GM13976 (cell line): Measurements from ENCODE around the gene GNL3.

Source experiments
- DNase-seq: peaks from one replicate; pipeline ENCODE4 v3.0.0; 2012; ENCODE audit warnings: low spot score
- in situ Hi-C: fragments of 300-500 bp; cut with MboI; formaldehyde crosslinking; loops from one replicate; pipeline ENCODE4 v1.12.0; 2022; ENCODE audit warnings: low sequenced_read_pairs, mixed read lengths, inconsistent platforms; ENCODE audit not compliant: unreplicated experiment
- TF ChIP-seq, protein P1 (sequence below): IDR thresholded peaks from 2 replicates; pipeline ENCODE4 v1.5.1; 2012; ENCODE audit warnings: borderline replicate concordance, mild to moderate bottlenecking; ENCODE audit not compliant: insufficient read depth; ENCODE audit errors: extremely low read depth, missing control alignments, control extremely low read depth

Gene GNL3

DNA sequence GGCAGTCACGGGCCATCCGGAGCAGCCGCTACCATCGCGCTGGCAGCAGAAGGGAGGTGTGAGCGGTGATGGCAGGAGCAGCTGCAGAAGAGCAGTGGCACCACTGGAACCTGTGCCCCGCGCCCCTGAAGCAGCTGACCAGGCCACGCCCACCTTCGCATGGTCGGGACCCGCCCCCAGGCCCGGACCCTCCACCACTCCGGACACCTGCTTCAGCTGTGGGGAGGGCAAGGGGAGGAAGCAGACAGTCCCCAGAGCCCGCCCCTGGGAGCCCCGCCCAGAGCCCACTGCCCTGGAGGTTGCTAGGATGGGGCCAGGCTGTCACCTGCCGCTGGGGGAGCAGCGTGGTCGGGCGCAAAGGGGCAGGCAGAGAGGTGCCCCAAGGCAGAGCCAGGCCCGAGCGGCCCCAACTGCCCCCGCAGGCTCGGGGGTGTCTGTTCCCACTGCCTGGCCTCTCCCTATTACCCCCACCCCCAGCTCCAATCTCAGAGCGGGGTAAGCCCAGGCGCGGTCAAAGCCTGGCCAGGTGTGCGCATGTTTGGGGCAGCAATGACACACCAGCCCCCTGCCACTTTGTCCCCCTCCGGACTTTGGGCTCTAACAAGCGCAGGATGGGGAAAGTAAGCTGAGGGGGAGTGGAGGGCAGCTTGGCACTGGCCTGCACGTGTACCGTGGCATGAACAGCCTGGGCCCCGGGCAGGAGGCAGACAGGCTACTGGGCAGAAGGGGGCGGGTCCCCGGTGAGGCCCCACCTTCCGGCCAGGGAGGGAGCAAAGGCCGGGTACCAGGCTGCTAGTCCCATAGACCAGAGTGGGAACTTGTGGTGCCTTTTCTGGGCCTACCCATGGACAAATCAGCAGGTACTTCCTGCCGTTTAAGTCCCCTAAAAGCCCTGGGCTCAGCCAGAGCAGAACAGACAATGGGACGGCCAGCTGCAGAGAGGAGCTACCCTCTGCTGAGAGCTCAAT is 28.8 kb downstream of the GNL3 start:
- in situ Hi-C loops, result no loop called here
- DNase-seq, result no peak
- TF ChIP-seq, protein P1, sequence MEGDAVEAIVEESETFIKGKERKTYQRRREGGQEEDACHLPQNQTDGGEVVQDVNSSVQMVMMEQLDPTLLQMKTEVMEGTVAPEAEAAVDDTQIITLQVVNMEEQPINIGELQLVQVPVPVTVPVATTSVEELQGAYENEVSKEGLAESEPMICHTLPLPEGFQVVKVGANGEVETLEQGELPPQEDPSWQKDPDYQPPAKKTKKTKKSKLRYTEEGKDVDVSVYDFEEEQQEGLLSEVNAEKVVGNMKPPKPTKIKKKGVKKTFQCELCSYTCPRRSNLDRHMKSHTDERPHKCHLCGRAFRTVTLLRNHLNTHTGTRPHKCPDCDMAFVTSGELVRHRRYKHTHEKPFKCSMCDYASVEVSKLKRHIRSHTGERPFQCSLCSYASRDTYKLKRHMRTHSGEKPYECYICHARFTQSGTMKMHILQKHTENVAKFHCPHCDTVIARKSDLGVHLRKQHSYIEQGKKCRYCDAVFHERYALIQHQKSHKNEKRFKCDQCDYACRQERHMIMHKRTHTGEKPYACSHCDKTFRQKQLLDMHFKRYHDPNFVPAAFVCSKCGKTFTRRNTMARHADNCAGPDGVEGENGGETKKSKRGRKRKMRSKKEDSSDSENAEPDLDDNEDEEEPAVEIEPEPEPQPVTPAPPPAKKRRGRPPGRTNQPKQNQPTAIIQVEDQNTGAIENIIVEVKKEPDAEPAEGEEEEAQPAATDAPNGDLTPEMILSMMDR, result no peak

DNA sequence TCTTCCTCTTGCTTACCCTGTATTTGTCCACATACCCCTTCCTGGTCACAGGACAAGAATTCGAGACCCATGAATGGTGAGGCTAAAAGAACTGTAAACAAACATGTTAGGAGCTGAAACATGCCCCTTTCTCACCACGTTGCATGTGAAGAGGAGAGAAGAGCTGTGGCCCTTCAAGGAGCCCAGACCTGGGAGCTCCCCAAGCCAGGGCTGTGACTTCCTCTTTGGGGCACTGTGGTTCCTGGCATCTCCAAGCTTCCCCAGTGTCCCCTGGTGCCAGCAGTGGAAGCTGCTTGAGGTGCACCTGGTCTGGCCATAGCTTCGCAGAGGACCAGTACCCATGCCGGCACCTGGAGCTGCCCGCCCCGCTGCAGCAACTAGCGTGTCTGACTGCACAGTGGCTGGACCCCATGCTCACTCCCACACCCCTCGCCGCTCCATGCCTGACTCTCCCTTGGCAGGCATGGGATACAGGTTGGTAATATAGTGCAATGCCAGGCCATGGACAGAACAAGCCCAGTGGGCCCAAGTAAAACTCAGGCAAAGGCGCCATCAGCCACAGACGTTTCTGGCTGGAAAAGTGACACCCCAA is 30.0 kb downstream of the GNL3 start:
- TF ChIP-seq, protein P1, result no peak
- in situ Hi-C loops, result no loop called here

DNA sequence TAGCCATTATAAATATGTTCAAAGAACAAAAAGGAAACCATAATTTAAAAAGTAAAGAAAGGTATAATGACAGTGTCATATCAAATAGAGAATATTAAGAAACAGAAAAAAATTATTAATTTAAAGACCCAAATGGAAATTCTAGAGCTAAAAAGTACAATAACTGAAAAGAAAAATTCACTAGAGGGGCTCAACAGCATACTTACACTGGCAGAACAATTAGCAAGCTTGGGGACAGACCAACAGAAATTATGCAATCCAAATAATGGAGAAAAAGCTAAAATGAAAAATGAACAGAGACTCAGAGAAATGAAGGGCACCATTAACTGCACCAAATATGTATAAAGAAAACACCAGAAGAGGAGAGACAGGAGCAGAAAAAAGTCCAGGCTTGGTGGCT is 33.8 kb downstream of the GNL3 start:
- in situ Hi-C loops, result no loop called here
- DNase-seq, result no peak
- TF ChIP-seq, protein P1, result no peak

More for the DNA sequence above, 30.0 kb downstream of the GNL3 start:
- no peak for DNase-seq

DNA sequence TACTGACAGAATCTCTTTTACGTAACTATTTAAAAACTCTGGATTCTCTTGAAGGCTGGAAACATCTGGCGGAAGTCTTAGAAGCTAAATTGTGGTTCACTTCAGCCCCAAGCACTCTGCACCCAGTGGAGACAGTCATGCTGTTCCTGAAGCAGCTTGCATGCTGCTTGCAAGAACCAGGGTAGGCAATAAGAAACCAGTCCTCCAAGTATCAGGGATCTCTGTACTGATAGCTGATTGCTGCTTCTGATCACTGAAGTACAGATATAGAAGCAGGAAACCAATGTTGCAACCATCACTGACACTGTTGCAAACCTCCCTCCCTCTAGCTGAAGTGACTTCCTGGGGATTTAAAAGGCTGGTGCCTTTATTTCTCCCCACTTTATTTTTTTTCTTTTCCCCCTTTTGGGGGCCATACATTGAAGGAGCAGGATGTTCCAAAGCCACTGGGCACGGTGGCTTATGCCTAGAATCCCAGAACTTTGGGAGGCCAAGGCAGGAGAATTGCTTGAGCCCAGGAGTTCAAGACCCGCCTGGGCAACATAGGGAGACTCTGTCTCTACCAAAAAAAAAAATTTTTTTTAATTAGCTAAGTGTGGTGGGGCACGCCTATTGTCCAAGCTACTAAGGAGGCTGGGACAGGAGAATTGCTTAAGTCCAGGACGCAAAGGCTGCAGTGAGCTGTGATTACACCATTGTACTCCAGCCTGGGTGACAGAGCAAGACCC is 35.3 kb downstream of the GNL3 start:
- in situ Hi-C loops, result no loop called here
- TF ChIP-seq, protein P1, result no peak
- no peak for DNase-seq

DNA sequence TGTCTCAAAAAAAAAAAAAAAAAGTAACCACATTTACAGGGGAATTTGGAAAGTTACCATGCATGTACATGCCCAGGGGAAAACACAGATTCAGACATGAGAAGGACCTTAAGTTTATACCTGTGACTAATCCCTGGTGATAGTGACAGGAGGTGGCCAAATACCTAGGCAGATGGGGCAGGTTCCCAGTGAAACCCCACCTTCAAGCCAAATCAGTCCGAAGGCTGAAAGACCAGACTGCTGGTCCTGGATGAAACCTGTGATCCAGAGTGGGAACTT is 35.8 kb downstream of the GNL3 start:
- TF ChIP-seq, protein P1, result no peak
- in situ Hi-C loops, result no loop called here
- DNase-seq, result no peak

DNA sequence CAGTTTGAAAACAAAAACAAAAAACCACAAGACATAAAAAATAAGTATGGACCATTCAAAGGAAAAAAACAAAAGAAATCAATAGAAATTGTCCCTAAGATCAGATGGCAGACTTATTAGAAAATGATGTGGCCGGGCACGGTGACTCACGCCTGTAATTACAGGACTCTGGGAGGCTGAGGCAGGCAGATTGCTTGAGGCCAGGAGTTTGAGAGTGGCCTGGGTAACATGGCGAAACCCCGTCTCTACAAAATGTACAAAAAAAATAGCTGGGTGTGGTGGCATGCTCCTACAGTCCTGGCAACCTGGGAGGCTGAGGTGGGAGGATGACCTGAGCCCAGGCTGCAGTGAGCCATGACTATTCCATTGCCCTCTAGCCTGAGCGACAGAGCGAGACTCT is 36.7 kb downstream of the GNL3 start:
- TF ChIP-seq, protein P1, result no peak
- DNase-seq, result no peak
- in situ Hi-C loops, result no loop called here
